ENCODE measurements around the gene C10orf105. TPM values are rescaled to one million over a fixed set of nuclear protein-coding genes. Genes with fewer than 3 reads are reported as not detected.

The C10orf105 gene
- total RNA-seq, 1 experiment from 2014 or later = not detected

DNA sequence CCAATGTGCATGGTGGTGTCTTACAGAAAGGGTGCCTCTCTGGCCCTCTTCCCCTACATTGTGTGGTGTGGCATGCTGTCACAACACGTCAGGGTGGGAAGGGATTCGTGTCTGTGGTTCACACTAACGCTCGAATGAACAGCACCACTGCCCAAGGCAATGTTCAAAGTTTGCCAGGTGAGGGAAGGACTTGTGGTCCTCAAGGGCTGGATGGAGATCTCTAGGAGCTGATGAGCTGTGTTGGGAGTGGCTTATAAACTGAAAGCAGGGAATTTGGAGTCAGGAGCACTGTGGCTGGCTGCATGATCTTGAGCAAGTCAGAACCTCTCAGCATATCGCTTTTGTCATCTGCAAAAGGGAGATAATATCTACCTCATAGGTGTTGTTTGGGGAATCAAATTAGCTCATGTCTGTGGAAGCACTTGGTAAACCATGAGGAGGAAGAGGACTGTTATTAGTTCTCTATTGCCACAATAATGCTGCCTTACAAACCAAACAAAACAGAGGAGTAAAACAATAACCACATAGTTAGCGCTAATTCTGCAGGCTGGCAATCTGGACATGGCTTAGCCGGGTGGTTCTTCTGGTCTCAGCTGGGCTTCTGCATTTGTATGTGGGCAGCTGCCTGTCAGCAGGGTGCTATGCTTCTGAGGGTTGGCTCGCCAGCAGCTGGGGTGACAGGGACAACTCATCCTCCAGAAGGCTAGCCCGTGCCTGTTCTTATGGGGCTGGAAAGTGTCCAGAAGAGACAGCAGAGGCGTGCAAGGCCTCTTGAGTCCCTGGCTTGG lies 22.9 kb upstream of the C10orf105 start:
- no peak overlapping the region for H3K4me3 ChIP-seq (ENCODE audit: low read length)

GRCh38 chr10:71741671-71742070 lies 22.1 kb upstream of the C10orf105 start:
- Histone ChIP-seq H2AFZ (ENCODE audit: low read length) (no peak overlapping the region), H3K4me1 (ENCODE audit: low read length) (peaks cover 9% of the 10 kb centered on the region), H4K20me1 (ENCODE audit: insufficient read depth, low read depth, low read length) (peaks cover 5% of the 10 kb centered on the region; the same call in 1 of the 2 replicates), H3K79me2 (ENCODE audit: low read length) (no peaks in the 10 kb centered on the region), H3K27ac (ENCODE audit: low read length) (no peak overlapping the region), H3K4me3 (ENCODE audit: low read length) (no peak overlapping the region), H3K9me2 (replicated peaks; ENCODE audit: insufficient read depth, low read length) (no peaks in the 10 kb centered on the region), H3K36me3 (ENCODE audit: insufficient read depth, low read length) (no peaks in the 10 kb centered on the region), H3K9ac (ENCODE audit: low read length) (no peak overlapping the region), H3K27me3 (ENCODE audit: low read length) (0 out of 2 replicates have a peak, but pooled peaks cover 3% of the 10 kb centered on the region), H3K4me2 (ENCODE audit: low read depth, low read length, poor library complexity, severe bottlenecking) (no peak overlapping the region), H3K9me3 (ENCODE audit: low read length) (peaks cover 3% of the 10 kb centered on the region; the same call in 1 of the 2 replicates)
- DNase-seq = no peak

More for the DNA sequence above, 22.9 kb upstream of the C10orf105 start:
- Histone ChIP-seq H3K9ac (ENCODE audit: low read length) (no peak overlapping the region), H3K9me3 (ENCODE audit: low read length) (peaks cover 3% of the 10 kb centered on the region; the same call in 1 of the 2 replicates), H3K36me3 (ENCODE audit: insufficient read depth, low read length) (no peaks in the 10 kb centered on the region), H3K4me2 (ENCODE audit: low read depth, low read length, poor library complexity, severe bottlenecking) (no peak overlapping the region), H3K27me3 (ENCODE audit: low read length) (0 out of 2 replicates have a peak, but pooled peaks cover 3% of the 10 kb centered on the region), H2AFZ (ENCODE audit: low read length) (no peak overlapping the region), H3K27ac (ENCODE audit: low read length) (no peak overlapping the region), H3K79me2 (ENCODE audit: low read length) (no peaks in the 10 kb centered on the region), H4K20me1 (ENCODE audit: insufficient read depth, low read depth, low read length) (peaks cover 5% of the 10 kb centered on the region; the same call in 1 of the 2 replicates), H3K9me2 (replicated peaks; ENCODE audit: insufficient read depth, low read length) (no peaks in the 10 kb centered on the region), H3K4me1 (ENCODE audit: low read length) (peaks cover 17% of the 10 kb centered on the region)
- DNase-seq = no peak

- H4K20me1 ChIP-seq (ENCODE audit: insufficient read depth, low read depth, low read length) = peaks cover 5% of the 10 kb centered on the region; the same call in 1 of the 2 replicates
- H3K36me3 ChIP-seq (ENCODE audit: insufficient read depth, low read length) = no peaks in the 10 kb centered on the region
- H3K9ac ChIP-seq (ENCODE audit: low read length) = no peak overlapping the region
- no peak for DNase-seq
- no peaks in the 10 kb centered on the region for H3K9me2 ChIP-seq (replicated peaks; ENCODE audit: insufficient read depth, low read length)
- H3K4me3 ChIP-seq (ENCODE audit: low read length) = no peak overlapping the region
- no peak overlapping the region for H3K27ac ChIP-seq (ENCODE audit: low read length)
- peaks cover 3% of the 10 kb centered on the region for H3K4me1 ChIP-seq (ENCODE audit: low read length)
- H3K79me2 ChIP-seq (ENCODE audit: low read length) = no peaks in the 10 kb centered on the region
- 0 out of 2 replicates have a peak, but pooled peaks cover 3% of the 10 kb centered on the region for H3K27me3 ChIP-seq (ENCODE audit: low read length)
- H3K9me3 ChIP-seq (ENCODE audit: low read length) = peaks cover 3% of the 10 kb centered on the region; the same call in 1 of the 2 replicates
- H2AFZ ChIP-seq (ENCODE audit: low read length) = no peak overlapping the region
- H3K4me2 ChIP-seq (ENCODE audit: low read depth, low read length, poor library complexity, severe bottlenecking) = no peak overlapping the region
Measured at GRCh38 chr10:71741029-71741428, 21.5 kb upstream of the C10orf105 start.

DNA sequence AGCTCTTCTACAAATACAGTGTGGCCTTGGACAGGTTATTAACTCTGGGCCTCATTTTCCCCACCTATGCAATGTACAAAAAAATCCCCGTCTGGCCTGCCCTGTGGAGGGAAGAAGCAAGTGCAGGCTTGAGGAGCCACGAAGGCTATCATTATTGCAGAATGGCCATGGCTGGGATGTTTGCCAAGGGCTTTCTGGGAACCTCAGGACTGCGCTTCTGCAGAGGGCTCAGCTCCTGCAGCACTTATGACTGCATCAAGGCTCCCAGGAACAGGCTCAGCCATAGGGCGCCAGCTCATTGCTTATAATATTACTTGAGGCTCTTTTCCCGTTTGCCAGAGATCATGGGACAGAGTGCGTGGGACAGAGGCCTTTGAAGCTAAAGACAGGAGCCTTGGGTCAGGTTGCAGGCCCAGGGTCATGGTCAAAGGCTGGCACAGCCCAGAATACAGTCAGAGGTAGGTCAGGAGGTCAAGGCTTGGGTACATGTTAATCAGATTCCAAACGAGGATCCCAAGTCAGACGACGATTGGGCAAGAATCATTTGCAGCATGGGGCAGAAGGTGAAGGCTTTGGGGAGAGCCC lies 20.6 kb upstream of the C10orf105 start:
- no peak overlapping the region for H3K4me2 ChIP-seq (ENCODE audit: low read depth, low read length, poor library complexity, severe bottlenecking)

GRCh38 chr10:71739358-71739900 lies 19.9 kb upstream of the C10orf105 start:
- H3K4me3 ChIP-seq (ENCODE audit: low read length) = no peak overlapping the region
- H3K27me3 ChIP-seq (ENCODE audit: low read length) = 0 out of 2 replicates have a peak, but pooled peaks cover 3% of the 10 kb centered on the region
- H3K9me3 ChIP-seq (ENCODE audit: low read length) = peaks cover 3% of the 10 kb centered on the region; the same call in 1 of the 2 replicates
- no peak overlapping the region for H3K27ac ChIP-seq (ENCODE audit: low read length)
- DNase-seq = no peak
- H3K4me1 ChIP-seq (ENCODE audit: low read length) = no peaks in the 10 kb centered on the region; the same call in 1 of the 2 replicates
- H3K79me2 ChIP-seq (ENCODE audit: low read length) = no peaks in the 10 kb centered on the region
- H2AFZ ChIP-seq (ENCODE audit: low read length) = no peak overlapping the region
- no peak overlapping the region for H3K9ac ChIP-seq (ENCODE audit: low read length)
- no peaks in the 10 kb centered on the region for H3K36me3 ChIP-seq (ENCODE audit: insufficient read depth, low read length)
- peaks cover 11% of the 10 kb centered on the region; the same call in 1 of the 2 replicates for H4K20me1 ChIP-seq (ENCODE audit: insufficient read depth, low read depth, low read length)
- H3K9me2 ChIP-seq (replicated peaks; ENCODE audit: insufficient read depth, low read length) = no peaks in the 10 kb centered on the region
- no peak overlapping the region for H3K4me2 ChIP-seq (ENCODE audit: low read depth, low read length, poor library complexity, severe bottlenecking)

More for the DNA sequence above, 20.6 kb upstream of the C10orf105 start:
- Histone ChIP-seq H3K36me3 (ENCODE audit: insufficient read depth, low read length) (no peaks in the 10 kb centered on the region), H3K4me1 (ENCODE audit: low read length) (no peaks in the 10 kb centered on the region; the same call in 1 of the 2 replicates), H2AFZ (ENCODE audit: low read length) (no peak overlapping the region), H3K9ac (ENCODE audit: low read length) (no peak overlapping the region), H3K4me3 (ENCODE audit: low read length) (no peak overlapping the region), H3K79me2 (ENCODE audit: low read length) (no peaks in the 10 kb centered on the region), H3K27me3 (ENCODE audit: low read length) (0 out of 2 replicates have a peak, but pooled peaks cover 3% of the 10 kb centered on the region), H3K9me2 (replicated peaks; ENCODE audit: insufficient read depth, low read length) (no peaks in the 10 kb centered on the region), H4K20me1 (ENCODE audit: insufficient read depth, low read depth, low read length) (peaks cover 5% of the 10 kb centered on the region; the same call in 1 of the 2 replicates), H3K9me3 (ENCODE audit: low read length) (peaks cover 3% of the 10 kb centered on the region; the same call in 1 of the 2 replicates), H3K27ac (ENCODE audit: low read length) (no peak overlapping the region)
- DNase-seq = no peak

- Histone ChIP-seq H3K4me1 (ENCODE audit: low read length) (peaks cover 9% of the 10 kb centered on the region), H3K27ac (ENCODE audit: low read length) (no peak overlapping the region)
Measured at GRCh38 chr10:71737834-71738197, 18.2 kb upstream of the C10orf105 start.

DNA sequence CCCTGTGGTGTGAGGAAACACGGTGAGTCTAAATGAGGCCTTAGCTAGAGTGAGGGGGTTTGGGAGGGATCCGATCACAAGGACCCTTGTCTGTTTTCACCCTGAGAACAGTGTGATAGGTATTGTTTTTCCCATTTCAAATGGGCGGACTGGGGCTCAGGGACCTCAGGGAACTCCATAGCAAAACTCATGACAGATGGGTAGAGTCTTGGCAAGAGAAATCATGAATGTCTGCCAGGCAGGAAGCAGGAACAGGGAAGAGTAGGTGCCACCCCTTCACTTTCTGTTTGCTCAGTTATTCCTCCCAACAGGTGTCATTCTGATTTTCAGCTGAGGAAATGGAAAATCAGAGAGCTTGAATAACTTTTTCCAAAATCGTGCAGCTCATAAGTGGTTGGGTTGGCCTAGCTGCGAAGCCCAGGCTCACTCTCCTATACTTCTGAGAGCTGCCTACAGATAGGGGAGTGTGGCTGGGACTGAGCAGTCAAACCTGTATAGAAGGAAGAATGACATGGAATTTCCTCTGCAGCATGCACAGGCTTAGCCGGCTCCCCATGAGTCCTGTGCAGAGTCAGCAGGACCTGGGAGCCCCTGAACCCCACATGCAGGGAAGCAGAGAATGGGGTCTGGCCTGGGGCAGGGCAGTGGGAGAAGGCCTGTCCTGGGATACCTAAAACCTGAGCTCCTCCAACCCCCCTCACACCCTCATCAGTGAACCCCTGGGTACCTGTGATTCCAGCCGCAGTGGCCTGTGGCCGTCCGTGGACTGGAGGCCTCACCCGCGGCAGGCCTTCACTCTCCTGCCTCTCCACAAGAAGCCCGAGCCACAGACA lies 17.6 kb upstream of the C10orf105 start:
- peaks cover 13% of the 10 kb centered on the region for H3K4me1 ChIP-seq (ENCODE audit: low read length)
- no peaks in the 10 kb centered on the region for H3K79me2 ChIP-seq (ENCODE audit: low read length)
- H3K4me3 ChIP-seq (ENCODE audit: low read length) = no peak overlapping the region
- H3K27me3 ChIP-seq (ENCODE audit: low read length) = no peaks in the 10 kb centered on the region
- H3K4me2 ChIP-seq (ENCODE audit: low read depth, low read length, poor library complexity, severe bottlenecking) = no peak overlapping the region
- no peaks in the 10 kb centered on the region; the same call in 1 of the 2 replicates for H3K9me3 ChIP-seq (ENCODE audit: low read length)
- H3K36me3 ChIP-seq (ENCODE audit: insufficient read depth, low read length) = no peaks in the 10 kb centered on the region
- H2AFZ ChIP-seq (ENCODE audit: low read length) = no peak overlapping the region
- no peak overlapping the region for H3K27ac ChIP-seq (ENCODE audit: low read length)
- no peak for DNase-seq
- no peaks in the 10 kb centered on the region for H3K9me2 ChIP-seq (replicated peaks; ENCODE audit: insufficient read depth, low read length)
- peaks cover 12% of the 10 kb centered on the region; the same call in 1 of the 2 replicates for H4K20me1 ChIP-seq (ENCODE audit: insufficient read depth, low read depth, low read length)
- H3K9ac ChIP-seq (ENCODE audit: low read length) = no peak overlapping the region

More at GRCh38 chr10:71737834-71738197, 18.2 kb upstream of the C10orf105 start:
- Histone ChIP-seq H2AFZ (ENCODE audit: low read length) (no peak overlapping the region), H3K4me3 (ENCODE audit: low read length) (no peak overlapping the region), H3K9ac (ENCODE audit: low read length) (no peak overlapping the region), H4K20me1 (ENCODE audit: insufficient read depth, low read depth, low read length) (peaks cover 12% of the 10 kb centered on the region; the same call in 1 of the 2 replicates), H3K79me2 (ENCODE audit: low read length) (no peaks in the 10 kb centered on the region), H3K9me3 (ENCODE audit: low read length) (no peaks in the 10 kb centered on the region; the same call in 1 of the 2 replicates), H3K36me3 (ENCODE audit: insufficient read depth, low read length) (no peaks in the 10 kb centered on the region), H3K4me2 (ENCODE audit: low read depth, low read length, poor library complexity, severe bottlenecking) (no peak overlapping the region), H3K9me2 (replicated peaks; ENCODE audit: insufficient read depth, low read length) (no peaks in the 10 kb centered on the region), H3K27me3 (ENCODE audit: low read length) (0 out of 2 replicates have a peak, but pooled peaks cover 3% of the 10 kb centered on the region)
- DNase-seq = no peak
